ENCODE data around the gene DLX6.
"Not testable (repeated sequence)": the region's sequence is repeated elsewhere in the genome, so short reads cannot be mapped to it uniquely, and the experiment has no call there.

The DLX6 gene

DNA sequence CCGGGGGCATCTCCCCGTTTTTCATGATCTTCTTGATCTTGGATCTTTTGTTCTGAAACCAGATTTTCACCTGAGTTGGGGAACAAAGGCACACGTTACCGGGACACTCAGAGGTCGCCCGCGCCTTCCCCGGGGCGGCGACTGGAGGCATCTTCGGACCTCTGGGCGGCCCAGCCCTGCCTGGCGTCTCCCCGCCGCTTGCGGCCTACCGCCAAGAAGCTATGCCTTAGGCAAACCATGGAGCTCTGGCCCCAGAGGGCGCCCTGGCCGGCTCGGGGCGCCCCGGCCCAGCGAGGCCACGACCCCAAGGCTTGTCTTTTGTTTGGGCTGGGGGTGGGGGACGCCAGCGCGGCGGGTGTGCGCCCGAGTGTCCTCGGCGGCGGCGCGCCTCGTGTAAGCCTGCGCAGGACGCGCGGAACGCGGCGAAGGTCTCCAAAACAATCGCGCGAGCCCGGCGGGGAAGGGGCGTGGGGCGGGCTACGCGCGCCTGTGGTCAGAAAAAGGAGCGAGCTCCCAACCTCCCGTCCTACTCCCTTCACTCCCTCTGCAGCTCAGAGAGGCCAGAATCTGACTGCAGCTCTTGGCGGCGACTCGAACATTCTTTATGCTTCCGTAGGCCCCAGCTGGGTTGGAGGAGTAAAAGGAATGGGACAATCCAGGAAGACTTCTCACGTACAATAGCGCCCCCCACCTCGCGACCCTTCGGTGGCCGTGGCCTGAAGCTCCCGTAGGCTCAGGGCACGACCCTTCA, 15.8 kb downstream of the DLX6 start:
- no peak overlapping the region for H3K4me3 ChIP-seq (ENCODE audit: low read length)
- peaks cover 12% of the 10 kb centered on the region for H3K4me1 ChIP-seq (ENCODE audit: control insufficient read depth, insufficient read depth, low read length)
- peaks cover 86% of the 10 kb centered on the region for H3K27me3 ChIP-seq (replicated peaks; ENCODE audit: control insufficient read depth, insufficient read depth, low read length)

DNA sequence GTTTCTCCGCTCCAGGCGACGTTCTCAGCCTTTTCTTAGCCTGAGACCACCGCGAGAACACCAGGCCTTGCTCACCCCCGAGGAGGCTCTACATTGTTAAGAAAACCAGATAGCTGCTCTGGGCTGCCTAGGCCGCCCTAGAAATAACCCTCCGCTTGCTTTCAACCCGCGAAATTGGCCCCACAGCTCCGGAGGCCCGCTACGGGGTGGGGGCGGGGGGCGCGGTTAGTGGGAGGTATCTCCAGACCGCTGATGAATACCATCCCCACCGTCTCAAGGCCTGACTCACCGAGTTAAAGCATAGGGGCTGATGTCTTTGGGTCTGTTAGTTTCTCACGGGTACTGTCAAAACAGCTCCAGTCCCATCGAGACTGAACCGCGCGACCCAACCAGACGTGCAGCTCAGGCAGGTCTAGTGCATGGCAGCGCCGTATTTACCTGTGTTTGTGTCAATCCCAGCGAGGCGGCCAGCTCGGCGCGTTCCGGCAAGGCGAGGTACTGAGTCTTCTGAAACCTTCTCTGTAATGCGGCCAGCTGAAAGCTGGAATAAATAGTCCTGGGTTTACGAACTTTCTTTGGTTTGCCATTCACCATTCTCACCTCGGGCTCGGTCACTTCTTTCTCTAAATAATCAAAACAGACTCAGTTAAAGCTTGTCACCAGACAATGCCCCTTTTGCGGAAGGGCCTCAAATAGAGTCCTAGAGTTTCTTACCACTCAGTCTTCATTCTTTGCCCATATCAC, 16.6 kb downstream of the DLX6 start:
- H3K27me3 ChIP-seq (replicated peaks; ENCODE audit: control insufficient read depth, insufficient read depth, low read length) = peaks cover 80% of the 10 kb centered on the region
- H3K4me1 ChIP-seq (ENCODE audit: control insufficient read depth, insufficient read depth, low read length) = peaks cover 12% of the 10 kb centered on the region
- no peak overlapping the region for H3K9ac ChIP-seq (ENCODE audit: low read length)
- no peaks in the 10 kb centered on the region for H3K9me3 ChIP-seq (ENCODE audit: control insufficient read depth, low read length)
- peak; percentile 68 for DNase-seq (ENCODE audit: low read depth)
- no peaks in the 10 kb centered on the region for H3K36me3 ChIP-seq (ENCODE audit: control insufficient read depth, insufficient read depth, low read length, severe bottlenecking)
- no peak overlapping the region for H3K4me3 ChIP-seq (ENCODE audit: low read length)

More for the DNA sequence above, 15.8 kb downstream of the DLX6 start:
- no peaks in the 10 kb centered on the region for H3K9me3 ChIP-seq (ENCODE audit: control insufficient read depth, low read length)
- no peaks in the 10 kb centered on the region for H3K36me3 ChIP-seq (ENCODE audit: control insufficient read depth, insufficient read depth, low read length, severe bottlenecking)
- H3K9ac ChIP-seq (ENCODE audit: low read length) = no peak overlapping the region
- DNase-seq (ENCODE audit: low read depth) = peak; percentile 60

DNA sequence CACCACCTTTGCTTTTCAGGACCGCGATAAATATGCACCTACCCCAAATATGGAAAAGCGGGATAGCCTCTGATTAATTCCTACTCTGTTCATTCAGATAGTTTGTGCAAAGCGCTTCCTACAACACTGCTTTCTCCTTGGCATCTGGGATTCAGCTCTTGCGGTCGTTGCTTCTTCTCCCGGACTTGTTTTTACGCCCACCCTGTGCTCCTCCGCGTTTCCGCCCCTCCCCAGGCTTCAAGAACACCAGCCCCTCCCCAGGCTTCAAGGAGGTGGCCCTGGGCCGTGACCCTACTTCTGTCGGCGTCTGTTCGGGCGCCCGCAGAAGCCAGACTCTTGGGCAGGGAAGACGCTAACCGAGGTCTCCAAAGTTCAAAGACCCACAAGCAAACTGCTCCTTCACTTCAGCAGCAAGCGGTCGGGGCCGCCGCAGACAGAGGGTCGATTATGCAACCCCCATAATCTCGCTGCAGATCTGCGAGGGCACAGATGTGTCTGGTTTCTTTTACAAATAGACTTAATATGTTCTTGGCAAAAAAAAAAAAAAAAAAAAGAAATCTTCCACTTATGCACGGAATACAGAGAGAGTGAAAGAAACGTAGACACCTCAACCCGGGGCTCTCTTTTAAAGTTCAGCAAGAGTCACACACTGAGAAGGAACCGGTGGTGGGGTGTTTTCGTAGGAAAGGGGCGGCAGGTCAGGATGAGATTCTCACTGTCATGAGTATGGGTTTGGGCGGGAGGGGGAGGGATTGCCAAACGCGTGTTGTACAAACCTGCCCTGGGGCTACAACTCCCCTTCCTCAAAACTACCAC, 17.3 kb downstream of the DLX6 start:
- DNase-seq (ENCODE audit: low read depth) = peak; percentile 63
- peaks cover 72% of the 10 kb centered on the region for H3K27me3 ChIP-seq (replicated peaks; ENCODE audit: control insufficient read depth, insufficient read depth, low read length)
- no peak overlapping the region for H3K4me3 ChIP-seq (ENCODE audit: low read length)
- no peaks in the 10 kb centered on the region for H3K36me3 ChIP-seq (ENCODE audit: control insufficient read depth, insufficient read depth, low read length, severe bottlenecking)
- peaks cover 17% of the 10 kb centered on the region for H3K4me1 ChIP-seq (ENCODE audit: control insufficient read depth, insufficient read depth, low read length)
- no peaks in the 10 kb centered on the region for H3K9me3 ChIP-seq (ENCODE audit: control insufficient read depth, low read length)
- no peak overlapping the region for H3K9ac ChIP-seq (ENCODE audit: low read length)

DNA sequence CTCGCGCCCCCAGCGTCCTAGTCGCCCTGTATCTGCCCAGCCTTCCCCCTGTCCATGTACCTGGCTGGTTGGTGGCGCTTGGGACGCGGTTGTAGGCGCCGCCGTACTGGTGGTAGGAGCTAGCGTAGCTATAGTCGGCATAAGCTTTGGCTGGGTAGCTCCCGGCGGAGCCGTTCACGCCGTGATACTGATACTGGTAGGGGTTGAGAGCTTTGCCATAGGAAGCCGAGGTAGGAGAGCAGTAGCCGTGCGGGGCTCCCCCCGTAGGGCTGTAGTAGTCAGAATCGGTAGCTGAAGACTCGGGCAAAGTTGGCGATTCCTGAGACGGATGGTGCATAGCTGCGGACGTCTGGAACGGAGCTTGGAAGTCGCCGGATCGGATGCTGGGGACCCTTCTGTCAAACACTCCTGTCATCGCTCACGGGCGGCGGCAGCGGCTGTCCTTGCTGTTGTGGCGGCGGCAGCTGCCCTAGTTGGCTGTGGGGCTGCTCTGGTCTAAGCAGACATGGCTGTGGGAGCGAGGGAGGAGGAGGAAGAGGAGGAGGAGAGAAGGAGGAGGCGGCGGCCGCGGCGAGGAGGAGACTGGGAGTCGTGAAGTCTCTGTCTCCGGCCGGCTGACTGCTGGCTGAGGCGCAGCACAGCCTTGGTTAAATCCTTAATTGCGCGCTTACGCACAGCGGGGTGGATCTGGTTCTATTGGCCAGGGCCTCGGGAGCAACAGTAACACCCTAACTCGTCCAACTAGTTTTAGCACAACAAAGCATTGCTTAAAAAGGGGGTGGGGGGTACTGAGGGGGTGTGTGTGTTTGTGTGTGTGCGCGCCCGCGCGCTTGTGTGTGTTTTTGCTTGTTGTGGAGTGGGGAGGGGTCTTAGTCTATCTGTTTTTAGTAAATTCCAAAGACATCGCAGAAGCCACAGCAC, 19.1 kb downstream of the DLX6 start, which contains the start of gene DLX5:
DLX5 (minus strand) TSS at position 623 of the 921 bp plus-strand sequence; CDS start at position 415, 208 bp downstream.
- Histone ChIP-seq H3K4me3 (ENCODE audit: low read length) (peak within 1 kb of the TSS; percentile 86), H3K9ac (ENCODE audit: low read length) (peak within 1 kb of the TSS; percentile 51)
- DNase-seq (ENCODE audit: low read depth) = peak; percentile 86

DNA sequence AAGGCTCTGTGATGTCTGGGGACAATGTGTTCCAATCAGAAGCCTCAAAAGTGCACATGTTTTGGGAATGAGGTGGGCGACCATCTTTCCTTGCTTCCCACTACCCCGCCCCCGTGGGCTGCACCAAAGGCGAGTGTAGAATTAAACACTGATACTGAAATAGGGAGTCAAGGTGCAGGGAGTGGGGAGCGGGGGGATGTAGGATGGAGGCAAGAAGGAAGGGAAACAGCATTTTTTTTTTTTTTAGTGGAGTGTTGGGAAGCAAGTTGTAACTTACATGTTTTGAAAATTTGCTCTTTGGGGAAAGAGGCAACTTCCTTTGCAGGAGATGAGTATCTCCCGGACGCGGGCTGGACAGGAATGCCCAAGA, 19.8 kb downstream of the DLX6 start:
- Histone ChIP-seq H3K36me3 (ENCODE audit: control insufficient read depth, insufficient read depth, low read length, severe bottlenecking) (no peaks in the 10 kb centered on the region), H3K9me3 (ENCODE audit: control insufficient read depth, low read length) (no peaks in the 10 kb centered on the region), H3K4me1 (ENCODE audit: control insufficient read depth, insufficient read depth, low read length) (peaks cover 17% of the 10 kb centered on the region), H3K9ac (ENCODE audit: low read length) (peak overlapping the region; percentile 51), H3K27me3 (replicated peaks; ENCODE audit: control insufficient read depth, insufficient read depth, low read length) (peaks cover 51% of the 10 kb centered on the region), H3K4me3 (ENCODE audit: low read length) (peak overlapping the region; percentile 86)
- DNase-seq (ENCODE audit: low read depth) = peak; percentile 18

More for the DNA sequence above, 19.1 kb downstream of the DLX6 start, which contains the start of gene DLX5:
- Histone ChIP-seq H3K4me1 (ENCODE audit: control insufficient read depth, insufficient read depth, low read length) (peaks cover 17% of the 10 kb centered on the region), H3K27me3 (replicated peaks; ENCODE audit: control insufficient read depth, insufficient read depth, low read length) (peaks cover 57% of the 10 kb centered on the region), H3K36me3 (ENCODE audit: control insufficient read depth, insufficient read depth, low read length, severe bottlenecking) (no peaks in the 10 kb centered on the region), H3K9me3 (ENCODE audit: control insufficient read depth, low read length) (no peaks in the 10 kb centered on the region)

DNA sequence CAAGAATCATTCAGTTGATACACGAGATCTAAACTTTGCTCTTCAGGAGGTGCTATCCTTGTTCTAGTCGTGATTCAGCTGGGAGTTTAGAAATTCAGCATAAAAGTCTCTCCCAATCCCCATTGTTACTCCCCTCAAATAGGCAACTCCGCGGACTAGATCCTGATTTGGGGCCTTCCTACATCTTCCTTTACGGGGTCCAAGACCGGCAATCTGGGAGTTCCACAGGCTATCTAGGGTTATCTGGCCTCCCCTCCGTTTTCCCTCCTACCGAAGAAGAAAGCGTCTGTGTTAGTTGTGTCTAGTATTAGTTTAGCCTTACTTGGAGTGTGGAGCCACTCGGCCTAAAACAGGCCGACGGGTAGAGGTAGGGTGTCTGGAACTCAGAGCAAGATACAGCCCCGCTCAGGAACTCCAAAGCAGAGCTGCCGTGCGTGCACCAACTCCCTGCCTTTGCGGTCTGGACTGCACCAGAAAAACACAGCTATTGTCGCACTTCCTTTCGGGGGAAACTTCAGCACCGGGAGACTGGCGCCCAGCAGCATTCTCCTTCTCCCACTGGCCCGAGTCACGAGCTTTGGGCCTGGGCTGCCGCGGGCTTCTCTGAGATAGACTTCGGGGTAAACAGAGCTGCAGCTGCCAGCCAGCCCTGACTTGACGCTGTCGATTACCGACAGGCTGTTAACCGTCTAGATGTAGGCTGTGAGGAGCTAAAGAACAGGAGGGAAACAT, 20.8 kb downstream of the DLX6 start:
- no peaks in the 10 kb centered on the region for H3K9me3 ChIP-seq (ENCODE audit: control insufficient read depth, low read length)
- H3K4me1 ChIP-seq (ENCODE audit: control insufficient read depth, insufficient read depth, low read length) = peaks cover 17% of the 10 kb centered on the region
- H3K27me3 ChIP-seq (replicated peaks; ENCODE audit: control insufficient read depth, insufficient read depth, low read length) = peaks cover 43% of the 10 kb centered on the region
- no peaks in the 10 kb centered on the region for H3K36me3 ChIP-seq (ENCODE audit: control insufficient read depth, insufficient read depth, low read length, severe bottlenecking)
- no peak for DNase-seq (ENCODE audit: low read depth)
- H3K4me3 ChIP-seq (ENCODE audit: low read length) = no peak overlapping the region
- H3K9ac ChIP-seq (ENCODE audit: low read length) = no peak overlapping the region

DNA sequence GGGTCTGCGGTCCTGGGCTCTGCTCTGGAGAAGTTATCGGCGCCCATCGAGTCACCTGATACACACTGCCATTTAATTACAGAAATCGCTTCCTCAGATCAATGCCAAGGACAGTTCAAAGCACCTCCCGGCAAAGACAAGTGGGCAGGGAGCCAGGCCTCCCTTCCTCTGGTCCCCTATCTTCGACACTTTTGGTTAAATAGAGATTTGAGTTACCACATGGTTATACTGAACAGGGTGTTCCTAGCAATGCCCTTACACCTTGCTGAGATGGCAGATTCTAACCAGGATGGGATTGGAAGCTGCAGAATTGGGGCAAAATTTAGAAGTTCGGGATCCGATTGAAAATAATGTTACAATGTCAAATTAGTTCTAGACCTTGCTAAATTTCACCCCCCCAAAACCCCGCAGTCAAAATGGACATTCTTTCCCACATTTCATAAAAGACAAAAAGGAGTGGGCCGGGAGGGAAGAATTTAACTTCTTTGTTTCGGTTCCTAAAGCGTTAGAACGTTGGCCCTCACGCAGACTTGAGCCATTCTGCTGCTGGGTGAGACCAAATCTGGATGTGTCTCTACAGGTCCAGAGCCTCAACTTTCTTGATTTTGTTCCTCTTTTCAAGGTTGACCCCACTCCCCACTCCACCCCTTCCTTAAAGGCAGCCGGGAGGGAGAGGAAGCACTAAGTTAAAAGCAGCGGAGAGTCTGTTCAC, 21.5 kb downstream of the DLX6 start:
- peaks cover 42% of the 10 kb centered on the region for H3K27me3 ChIP-seq (replicated peaks; ENCODE audit: control insufficient read depth, insufficient read depth, low read length)
- H3K9me3 ChIP-seq (ENCODE audit: control insufficient read depth, low read length) = no peaks in the 10 kb centered on the region
- H3K36me3 ChIP-seq (ENCODE audit: control insufficient read depth, insufficient read depth, low read length, severe bottlenecking) = no peaks in the 10 kb centered on the region
- H3K9ac ChIP-seq (ENCODE audit: low read length) = peak overlapping the region; percentile 41
- DNase-seq (ENCODE audit: low read depth) = no peak
- H3K4me3 ChIP-seq (ENCODE audit: low read length) = peak overlapping the region; percentile 77
- peaks cover 17% of the 10 kb centered on the region for H3K4me1 ChIP-seq (ENCODE audit: control insufficient read depth, insufficient read depth, low read length)

DNA sequence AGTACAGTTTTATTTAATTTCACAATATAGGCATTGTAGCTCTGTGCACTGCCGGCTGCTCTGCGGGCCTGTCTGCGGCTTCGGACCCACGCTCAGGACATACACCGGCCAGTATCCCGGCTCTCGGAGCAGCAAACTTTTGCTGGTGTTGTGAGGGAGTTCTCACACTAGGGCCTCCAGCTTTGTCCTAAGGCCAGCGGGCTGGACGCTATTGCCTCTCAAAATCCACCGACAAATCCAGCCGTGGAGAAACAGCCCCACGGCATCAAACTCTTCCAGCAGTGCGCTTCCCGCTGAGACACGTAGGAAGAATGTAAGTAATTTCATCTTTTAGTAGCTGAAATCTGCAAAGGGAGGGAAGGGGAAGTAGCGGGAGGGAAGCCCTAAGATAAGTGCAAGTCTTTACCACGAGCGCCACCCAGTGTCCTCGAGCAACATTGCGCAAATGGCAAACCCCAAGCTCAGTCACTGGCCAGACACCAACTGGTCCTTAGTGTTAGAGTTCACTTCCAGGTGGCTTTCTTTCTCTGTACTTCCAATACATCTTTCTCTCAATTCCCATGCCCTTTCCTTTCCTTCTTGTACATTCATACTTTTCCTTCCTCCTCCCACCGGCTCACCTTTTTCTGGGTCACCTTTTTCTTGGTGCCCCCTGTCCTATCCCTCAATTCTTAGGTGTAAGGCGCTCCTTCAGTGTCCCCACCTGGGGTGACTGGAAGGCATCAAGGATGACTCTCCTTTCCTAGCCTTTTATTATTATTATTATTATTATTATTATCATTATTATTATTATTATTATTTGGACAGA, 22.3 kb downstream of the DLX6 start:
- peak; percentile 96 for DNase-seq (ENCODE audit: low read depth)
- Histone ChIP-seq H3K9me3 (ENCODE audit: control insufficient read depth, low read length) (no peaks in the 10 kb centered on the region), H3K4me1 (ENCODE audit: control insufficient read depth, insufficient read depth, low read length) (peaks cover 17% of the 10 kb centered on the region), H3K4me3 (ENCODE audit: low read length) (peak overlapping the region; percentile 77), H3K9ac (ENCODE audit: low read length) (peak overlapping the region; percentile 41), H3K27me3 (replicated peaks; ENCODE audit: control insufficient read depth, insufficient read depth, low read length) (peaks cover 34% of the 10 kb centered on the region), H3K36me3 (ENCODE audit: control insufficient read depth, insufficient read depth, low read length, severe bottlenecking) (no peaks in the 10 kb centered on the region)

DNA sequence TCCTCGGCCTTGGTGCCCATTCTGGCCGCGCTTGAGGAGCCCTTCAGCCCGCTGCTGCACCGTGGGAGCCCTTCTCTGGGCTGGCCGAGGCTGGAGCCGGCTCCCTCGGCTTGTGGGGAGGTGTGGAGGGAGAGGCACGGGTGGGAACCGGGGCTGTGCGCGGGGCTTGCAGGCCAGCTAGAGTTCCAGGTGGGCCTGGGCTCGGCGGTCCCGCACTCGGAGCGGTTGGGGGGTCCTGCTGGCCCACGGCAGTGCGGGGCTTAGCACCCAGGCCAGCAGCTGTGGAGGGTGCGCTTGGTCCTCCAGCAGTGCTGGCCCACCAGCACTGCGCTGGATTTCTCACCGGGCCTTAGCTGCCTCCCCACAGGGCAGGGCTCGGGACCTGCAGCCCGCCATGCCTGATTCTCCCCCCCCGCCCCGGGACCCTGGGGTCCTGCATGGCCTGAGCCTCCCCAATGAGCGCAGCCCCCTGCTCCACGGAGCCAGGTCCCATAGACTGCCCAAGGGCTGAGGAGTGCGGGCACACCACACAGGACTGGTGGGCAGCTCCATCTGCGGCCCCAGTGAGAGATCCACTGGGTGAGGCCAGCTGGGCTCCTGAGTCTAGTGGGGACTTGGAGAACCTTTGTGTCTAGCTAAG, 29.0 kb downstream of the DLX6 start:
- H3K4me1 ChIP-seq (ENCODE audit: control insufficient read depth, insufficient read depth, low read length); H3K27me3 ChIP-seq (replicated peaks; ENCODE audit: control insufficient read depth, insufficient read depth, low read length); H3K4me3 ChIP-seq (ENCODE audit: low read length); H3K36me3 ChIP-seq (ENCODE audit: control insufficient read depth, insufficient read depth, low read length, severe bottlenecking); DNase-seq (ENCODE audit: low read depth); H3K9me3 ChIP-seq (ENCODE audit: control insufficient read depth, low read length); H3K9ac ChIP-seq (ENCODE audit: low read length): not testable (repeated sequence)

All from adipocyte (in vitro differentiated cells).